IPS DF 6.9 (cell line): ENCODE data around the gene C8A.

Experiments
- DNase-seq: peaks from one replicate; pipeline ENCODE4 v3.0.0-alpha.2; 2013; ENCODE audit warnings: low read depth, low spot score
- H3K27ac ChIP-seq: one replicate; pipeline ENCODE4 v1.5.1; 2013; ENCODE audit warnings: low read length, control low read depth
- H3K27me3 ChIP-seq: 2 replicates; pipeline ENCODE4 v1.6.1; 2013; ENCODE audit warnings: mild to moderate bottlenecking, low read length; ENCODE audit not compliant: control insufficient read depth, insufficient read depth
- H3K36me3 ChIP-seq: 2 replicates; pipeline ENCODE4 v1.6.1; 2013; ENCODE audit warnings: low read length; ENCODE audit not compliant: control insufficient read depth, insufficient read depth
- H3K4me1 ChIP-seq: 2 replicates; pipeline ENCODE4 v1.6.1; 2013; ENCODE audit warnings: low read length; ENCODE audit not compliant: control insufficient read depth, insufficient read depth
- H3K4me3 ChIP-seq: 2 replicates; pipeline ENCODE4 v1.5.1; 2013; ENCODE audit warnings: mild to moderate bottlenecking, low read length
- H3K9me3 ChIP-seq: 2 replicates; pipeline ENCODE4 v1.6.1; 2013; ENCODE audit warnings: low read length, inconsistent platforms; ENCODE audit not compliant: control insufficient read depth, insufficient read depth
- WGBS: extraction: QIAGEN DNeasy Blood & Tissue Kit; methylation state at CpG from one replicate; pipeline ENCODE4 v1.1.7; 2013; ENCODE audit warnings: mixed read lengths, missing lambda C conversion rate; ENCODE audit not compliant: insufficient read length, insufficient coverage; 5-methylcytosine and 5-hydroxymethylcytosine counted together

C8A gene

GRCh38 chr1:56880774-56881173 is 26.2 kb downstream of the C8A start:
- no peaks in the 10 kb centered on the region for H3K4me1 ChIP-seq
- no peak overlapping the region for H3K4me3 ChIP-seq
- no peak overlapping the region for H3K27ac ChIP-seq
- H3K9me3 ChIP-seq: no peaks in the 10 kb centered on the region
- H3K36me3 ChIP-seq: no peaks in the 10 kb centered on the region
- no peak for DNase-seq
- H3K27me3 ChIP-seq: no peaks in the 10 kb centered on the region
- no CpG with 5 or more reads among the region's 1 CpG for WGBS

- DNase-seq: no peak
- WGBS: no CpG with 5 or more reads among the region's 6 CpGs
- Histone ChIP-seq H3K4me3 (no peak overlapping the region), H3K27ac (no peak overlapping the region), H3K27me3 (no peaks in the 10 kb centered on the region), H3K4me1 (no peaks in the 10 kb centered on the region), H3K36me3 (no peaks in the 10 kb centered on the region), H3K9me3 (no peaks in the 10 kb centered on the region)
These were observed 26.8 kb downstream of the C8A start for GRCh38 chr1:56881417-56881816.

- Histone ChIP-seq H3K36me3 (no peaks in the 10 kb centered on the region), H3K27me3 (no peaks in the 10 kb centered on the region), H3K27ac (no peak overlapping the region), H3K9me3 (no peaks in the 10 kb centered on the region), H3K4me3 (no peak overlapping the region), H3K4me1 (no peaks in the 10 kb centered on the region)
- no peak for DNase-seq
- no CpG with 5 or more reads among the region's 3 CpGs for WGBS
These were observed 35.6 kb downstream of the C8A start for GRCh38 chr1:56890229-56890628.

- H3K4me3 ChIP-seq: no peak overlapping the region
These were observed 39.4 kb downstream of the C8A start for GRCh38 chr1:56894014-56894413.

GRCh38 chr1:56897150-56898004 is 42.8 kb downstream of the C8A start:
- no CpG with 5 or more reads among the region's 6 CpGs for WGBS

More at GRCh38 chr1:56894014-56894413, 39.4 kb downstream of the C8A start:
- no peaks in the 10 kb centered on the region for H3K4me1 ChIP-seq
- no peak for DNase-seq
- H3K36me3 ChIP-seq: no peaks in the 10 kb centered on the region
- H3K27ac ChIP-seq: no peak overlapping the region
- H3K9me3 ChIP-seq: no peaks in the 10 kb centered on the region
- no peaks in the 10 kb centered on the region for H3K27me3 ChIP-seq

GRCh38 chr1:56898005-56898373 is 43.4 kb downstream of the C8A start:
- no peak overlapping the region for H3K4me3 ChIP-seq
- no peaks in the 10 kb centered on the region for H3K4me1 ChIP-seq
- H3K9me3 ChIP-seq: no peaks in the 10 kb centered on the region
- H3K27me3 ChIP-seq: no peaks in the 10 kb centered on the region
- no peak for DNase-seq
- H3K36me3 ChIP-seq: no peaks in the 10 kb centered on the region
- no peak overlapping the region for H3K27ac ChIP-seq
- no CpG with 5 or more reads among the region's 2 CpGs for WGBS

More at GRCh38 chr1:56897150-56898004, 42.8 kb downstream of the C8A start:
- Histone ChIP-seq H3K36me3 (no peaks in the 10 kb centered on the region), H3K4me1 (no peaks in the 10 kb centered on the region), H3K27me3 (no peaks in the 10 kb centered on the region), H3K27ac (no peak overlapping the region), H3K9me3 (no peaks in the 10 kb centered on the region), H3K4me3 (no peak overlapping the region)
- DNase-seq: no peak

- Histone ChIP-seq H3K9me3 (no peaks in the 10 kb centered on the region), H3K4me3 (no peak overlapping the region), H3K27ac (no peak overlapping the region), H3K27me3 (no peaks in the 10 kb centered on the region), H3K4me1 (no peaks in the 10 kb centered on the region), H3K36me3 (no peaks in the 10 kb centered on the region)
- no CpG with 5 or more reads among the region's 2 CpGs for WGBS
- DNase-seq: no peak
These were observed 44.3 kb downstream of the C8A start for GRCh38 chr1:56898879-56899278.

GRCh38 chr1:56901716-56902115 is 47.1 kb downstream of the C8A start:
- WGBS: no CpG with 5 or more reads among the region's 3 CpGs
- Histone ChIP-seq H3K4me1 (no peaks in the 10 kb centered on the region), H3K4me3 (no peak overlapping the region), H3K9me3 (no peaks in the 10 kb centered on the region), H3K27ac (no peak overlapping the region), H3K36me3 (no peaks in the 10 kb centered on the region), H3K27me3 (no peaks in the 10 kb centered on the region)
- no peak for DNase-seq

- DNase-seq: no peak
- H3K4me1 ChIP-seq: no peaks in the 10 kb centered on the region
- H3K27ac ChIP-seq: no peak overlapping the region
- WGBS: no CpG with 5 or more reads among the region's 1 CpG
- no peaks in the 10 kb centered on the region for H3K9me3 ChIP-seq
- H3K36me3 ChIP-seq: no peaks in the 10 kb centered on the region
- H3K27me3 ChIP-seq: no peaks in the 10 kb centered on the region
- no peak overlapping the region for H3K4me3 ChIP-seq
These were observed 49.2 kb downstream of the C8A start for GRCh38 chr1:56903778-56904177.

GRCh38 chr1:56904663-56905397 is 50.2 kb downstream of the C8A start:
- Histone ChIP-seq H3K27ac (no peak overlapping the region), H3K27me3 (no peaks in the 10 kb centered on the region), H3K4me1 (no peaks in the 10 kb centered on the region), H3K36me3 (no peaks in the 10 kb centered on the region), H3K4me3 (no peak overlapping the region), H3K9me3 (no peaks in the 10 kb centered on the region)
- DNase-seq: no peak
- no CpG with 5 or more reads among the region's 2 CpGs for WGBS
